Neural cell (in vitro differentiated cells): ENCODE measurements around the gene GCK. TPM values are rescaled to one million over a fixed set of nuclear protein-coding genes. Genes with fewer than 3 reads are reported as not detected.

Source experiments
- H2AFZ ChIP-seq: fragments of 200-600, 300-800 bp; sonication (generic), shearing (Covaris generic); 2 replicates; pipeline ENCODE4 v1.6.0; 2014; ENCODE audit warnings: low read depth, mild to moderate bottlenecking, antibody characterized with exemption, low read length, moderate library complexity
- H3F3A ChIP-seq: fragments of 200-600 bp; shearing (Covaris generic); 2 replicates; pipeline ENCODE4 v1.6.1; 2016; ENCODE audit warnings: mild to moderate bottlenecking, moderate library complexity, mixed read lengths, antibody characterized with exemption, low read length; ENCODE audit not compliant: insufficient read depth, poor library complexity, severe bottlenecking
- H3K27ac ChIP-seq: fragments of 200-600, 300-800 bp; sonication (generic), shearing (Covaris generic); 2 replicates; pipeline ENCODE4 v1.5.1; 2014; ENCODE audit warnings: mild to moderate bottlenecking, low read length, moderate library complexity
- H3K27me3 ChIP-seq: fragments of 300-800, 200-600 bp; sonication (generic), shearing (Covaris generic); 2 replicates; pipeline ENCODE4 v1.6.0; 2014; ENCODE audit warnings: mild to moderate bottlenecking, low read depth, low read length, moderate library complexity; ENCODE audit not compliant: insufficient read depth
- H3K36me3 ChIP-seq: fragments of 300-800, 200-600 bp; sonication (generic), shearing (Covaris generic); 2 replicates; pipeline ENCODE4 v1.5.1; 2014; ENCODE audit warnings: mild to moderate bottlenecking, antibody characterized with exemption, low read length, moderate library complexity; ENCODE audit not compliant: insufficient read depth
- H3K4me2 ChIP-seq: fragments of 300-800, 200-600 bp; sonication (generic), shearing (Covaris generic); 2 replicates; pipeline ENCODE4 v1.6.0; 2014; ENCODE audit warnings: mild to moderate bottlenecking, low read length
- H3K4me3 ChIP-seq: fragments of 300-800, 200-600 bp; sonication (generic), shearing (Covaris generic); 2 replicates; pipeline ENCODE4 v1.5.1; 2014; ENCODE audit warnings: mild to moderate bottlenecking, low read length, moderate library complexity
- H3K79me2 ChIP-seq: fragments of 200-600 bp; shearing (Covaris generic); replicated peaks from 2 replicates; pipeline ENCODE4 v1.6.0; 2014; ENCODE audit warnings: mild to moderate bottlenecking, low read length, moderate library complexity; ENCODE audit not compliant: insufficient read depth
- H3K9ac ChIP-seq: fragments of 300-800, 200-600 bp; sonication (generic), shearing (Covaris generic); 2 replicates; pipeline ENCODE4 v1.6.1; 2016; ENCODE audit warnings: mild to moderate bottlenecking, low read length, mixed read lengths
- H3K9me2 ChIP-seq: fragments of 200-600 bp; shearing (Covaris generic); 2 replicates; pipeline ENCODE4 v1.6.1; 2016; ENCODE audit warnings: mild to moderate bottlenecking, low read length, mixed read lengths; ENCODE audit not compliant: insufficient read depth
- H3K9me3 ChIP-seq: fragments of 200-600, 300-800 bp; sonication (generic), shearing (Covaris generic); 2 replicates; pipeline ENCODE4 v1.6.1; 2016; ENCODE audit warnings: mild to moderate bottlenecking, mixed run types, low read length, moderate library complexity, mixed read lengths
- H4K20me1 ChIP-seq: fragments of 200-600 bp; shearing (Covaris generic); 2 replicates; pipeline ENCODE4 v1.6.1; 2016; ENCODE audit warnings: mild to moderate bottlenecking, mixed run types; ENCODE audit not compliant: insufficient read depth
- CTCF ChIP-seq: fragments of 450-650 bp; IDR thresholded peaks from 2 replicates; pipeline ENCODE4 v1.5.1; 2014; ENCODE audit warnings: antibody characterized with exemption, mild to moderate bottlenecking, moderate library complexity; ENCODE audit not compliant: poor library complexity, severe bottlenecking
- EP300 ChIP-seq: fragments of 450-650 bp; conservative IDR thresholded peaks from 2 replicates; pipeline ENCODE4 v1.6.1; 2014; ENCODE audit warnings: antibody characterized with exemption, mild to moderate bottlenecking, moderate library complexity; ENCODE audit not compliant: poor library complexity, severe bottlenecking
- EZH2 ChIP-seq: fragments of 200-600, 300-800 bp; shearing (Covaris generic), sonication (generic); IDR thresholded peaks from 2 replicates; pipeline ENCODE4 v1.6.1; 2014; ENCODE audit warnings: antibody characterized with exemption, low read length, borderline replicate concordance, mild to moderate bottlenecking; ENCODE audit not compliant: insufficient read depth, poor library complexity, severe bottlenecking
- MXI1 ChIP-seq: fragments of 450-650 bp; conservative IDR thresholded peaks from 2 replicates; pipeline ENCODE4 v1.6.1; 2014; ENCODE audit warnings: antibody characterized with exemption, mild to moderate bottlenecking; ENCODE audit not compliant: poor library complexity, severe bottlenecking
- POLR2AphosphoS5 ChIP-seq: IDR thresholded peaks from 2 replicates; pipeline ENCODE4 v1.6.1; 2012
- RAD21 ChIP-seq: fragments of 450-650 bp; conservative IDR thresholded peaks from 2 replicates; pipeline ENCODE4 v1.6.1; 2014; ENCODE audit warnings: antibody characterized with exemption, mild to moderate bottlenecking, moderate library complexity
- REST ChIP-seq: IDR thresholded peaks from 2 replicates; pipeline ENCODE4 v1.6.1; 2012; ENCODE audit warnings: borderline replicate concordance
- SMC3 ChIP-seq: fragments of 450-650 bp; conservative IDR thresholded peaks from 2 replicates; pipeline ENCODE4 v1.6.1; 2014; ENCODE audit warnings: antibody characterized with exemption, mild to moderate bottlenecking, moderate library complexity; ENCODE audit not compliant: poor library complexity
- TAF1 ChIP-seq: IDR thresholded peaks from 2 replicates; pipeline ENCODE4 v1.6.1; 2012; ENCODE audit warnings: low read depth
- polyA plus RNA-seq: library from polyadenylated mRNA; depleted of rRNA; stranded (reverse); fragments of >200 nt; gene quantifications from 2 replicates; pipeline ENCODE4 v1.2.3, GENCODE V29; 2014

Gene GCK
- polyA plus RNA-seq, 1 donor from 2014 or later: 7.4 TPM

GRCh38 chr7:44161371-44161770 is 27.9 kb downstream of the GCK start:
- no peaks in the 10 kb centered on the region for H3K27me3 ChIP-seq
- no peak overlapping the region for H3K4me2 ChIP-seq
- no peaks in the 10 kb centered on the region for H3F3A ChIP-seq
- H3K9me2 ChIP-seq: no peaks in the 10 kb centered on the region
- H2AFZ ChIP-seq: no peak overlapping the region
- no peaks in the 10 kb centered on the region for H4K20me1 ChIP-seq
- no peak overlapping the region for H3K9ac ChIP-seq
- no peaks in the 10 kb centered on the region for H3K79me2 ChIP-seq
- no peak overlapping the region for H3K4me3 ChIP-seq
- H3K36me3 ChIP-seq: no peaks in the 10 kb centered on the region
- H3K9me3 ChIP-seq: no peaks in the 10 kb centered on the region
- TF ChIP-seq TAF1 (no peak), POLR2AphosphoS5 (no peak), EZH2 (no peak), REST (no peak), SMC3 (no peak), CTCF (no peak), EP300 (no peak), MXI1 (no peak), RAD21 (no peak)
- no peak overlapping the region for H3K27ac ChIP-seq

- Histone ChIP-seq H3K4me3 (no peak overlapping the region), H3K9ac (no peak overlapping the region), H3K9me2 (no peaks in the 10 kb centered on the region), H3K4me2 (no peak overlapping the region), H3K27ac (no peak overlapping the region), H3K27me3 (no peaks in the 10 kb centered on the region), H3K9me3 (no peaks in the 10 kb centered on the region), H3K79me2 (no peaks in the 10 kb centered on the region), H4K20me1 (no peaks in the 10 kb centered on the region), H2AFZ (no peak overlapping the region), H3K36me3 (no peaks in the 10 kb centered on the region), H3F3A (no peaks in the 10 kb centered on the region)
- TF ChIP-seq RAD21 (no peak), SMC3 (no peak), EZH2 (no peak), MXI1 (no peak), TAF1 (no peak)
Observed at GRCh38 chr7:44159824-44160630, 29.2 kb downstream of the GCK start.
